Spleen (tissue), 7 donors: ENCODE measurements around the gene ZBTB32.

ENCODE experiments used
- CTCF ChIP-seq, 11 experiments: fragments of 200-600 bp in 7 of 11; fragments of 450-650 bp in 4 of 11; sonication (generic) in 4 of 11; IDR thresholded peaks in 8 of 11; conservative IDR thresholded peaks in 3 of 11; 1 replicate in 7 of 11; 2 replicates in 4 of 11; pipeline versions ENCODE4 v1.4.0 to v1.8.0; 2016 to 2021; ENCODE audit warnings: antibody characterized with exemption in 11 of 11, inconsistent platforms in 4 of 11, mild to moderate bottlenecking in 1 of 11
- POLR2A ChIP-seq, 3 donors: fragments of 450-650 bp; IDR thresholded peaks; one replicate each; pipeline ENCODE4 v1.5.1; 2017; ENCODE audit warnings: antibody characterized with exemption in 3 of 3, mild to moderate bottlenecking in 1 of 3
- donor health status: DM: no; HTN: no; CAD: no; lungs with moderate emphysema.
- donor health status: DM: no; HTN: no; CAD: no.
- donor health status: DM: no; HTN: no; CAD: no.

- TF ChIP-seq POLR2A (IDR thresholded peaks at IDR 0.05) (no peak), CTCF (IDR thresholded peaks at IDR 0.05 in 8 of 11, conservative IDR thresholded peaks at IDR 0.05 in 3 of 11) (no peak)
Measured at GRCh38 chr19:35663981-35664380, 40.4 kb upstream of the ZBTB32 start.
